Activated T-helper 1 cell treated with anti-CD3 and anti-CD28 coated beads, Interleukin-2, amount 50 U/mL, for 16 hours (primary cell): ENCODE results near the gene PNCK.
"Not testable (repeated sequence)": the region's sequence is repeated elsewhere in the genome, so short reads cannot be mapped to it uniquely, and the experiment has no call there.

Experiments
- DNase-seq, 2 donors: peaks; one replicate each; pipeline ENCODE4 v3.0.0-alpha.2; 2020; ENCODE audit warnings: low read depth in 1 of 2, low spot score in 1 of 2

Gene PNCK

GRCh38 chrX:153673428-153674218 lies at the start of gene PNCK:
TSS of gene PNCK (minus strand) at chrX:153673813. CDS start at chrX:153673076, 737 bp downstream.
- no peak for DNase-seq

- no peak for DNase-seq
Observed at GRCh38 chrX:153722704-153723350, 49.2 kb upstream of the PNCK start.

GRCh38 chrX:153719701-153720100 lies 46.1 kb upstream of the PNCK start:
- DNase-seq = no peak

GRCh38 chrX:153719238-153719637 lies 45.6 kb upstream of the PNCK start:
- DNase-seq = no peak

- DNase-seq = no peak
Observed at GRCh38 chrX:153717445-153717844, 43.8 kb upstream of the PNCK start.

GRCh38 chrX:153714256-153714655 lies 40.6 kb upstream of the PNCK start:
- DNase-seq = no peak

- DNase-seq = no peak
Observed at GRCh38 chrX:153709726-153710674, 36.4 kb upstream of the PNCK start.

GRCh38 chrX:153708415-153708814 lies 34.8 kb upstream of the PNCK start:
- DNase-seq = no peak

- DNase-seq = no peak
Observed at GRCh38 chrX:153707406-153707805, 33.8 kb upstream of the PNCK start.

- no peak for DNase-seq
Observed at GRCh38 chrX:153706799-153707198, 33.2 kb upstream of the PNCK start.

GRCh38 chrX:153705403-153706060 lies 31.9 kb upstream of the PNCK start:
- not testable (repeated sequence) for DNase-seq

- not testable (repeated sequence) for DNase-seq
Observed at GRCh38 chrX:153704631-153705402, 31.2 kb upstream of the PNCK start.

GRCh38 chrX:153704021-153704526 lies 30.5 kb upstream of the PNCK start:
- no peak for DNase-seq

- no peak for DNase-seq
Observed at GRCh38 chrX:153703036-153703370, 29.4 kb upstream of the PNCK start.

- no peak for DNase-seq
Observed at GRCh38 chrX:153702336-153703035, 28.9 kb upstream of the PNCK start.

- no peak for DNase-seq
Observed at GRCh38 chrX:153701706-153702105, 28.1 kb upstream of the PNCK start.

- DNase-seq = no peak
Observed at GRCh38 chrX:153700967-153701366, 27.4 kb upstream of the PNCK start.

GRCh38 chrX:153700376-153700945 lies 26.8 kb upstream of the PNCK start:
- no peak for DNase-seq

GRCh38 chrX:153699784-153700371 lies 26.3 kb upstream of the PNCK start:
- not testable (repeated sequence) for DNase-seq
